Esophagus squamous epithelium (tissue), 4 donors: ENCODE results near the gene DENND5B.

Experiments used
- CTCF ChIP-seq, 6 experiments: fragments of 450-650 bp in 4 of 6; fragments of 200-600 bp in 2 of 6; sonication (generic) in 2 of 6; IDR thresholded peaks; one replicate each; pipeline ENCODE4 v1.5.1; 2016 to 2019; ENCODE audit warnings: antibody characterized with exemption in 6 of 6, mild to moderate bottlenecking in 4 of 6, moderate library complexity in 4 of 6
- POLR2A ChIP-seq, 4 donors: fragments of 450-650 bp; IDR thresholded peaks; one replicate each; pipeline ENCODE4 v1.6.1; 2017; ENCODE audit warnings: antibody characterized with exemption in 4 of 4, mild to moderate bottlenecking in 4 of 4, moderate library complexity in 3 of 4

- TF ChIP-seq CTCF (IDR thresholded peaks at IDR 0.05): no peak
- peak in 1 of 4 donors; percentile 47 for TF ChIP-seq POLR2A (IDR thresholded peaks at IDR 0.05)
These were observed 863 bp downstream of the DENND5B start for GRCh38 chr12:31589904-31590641.
